ENCODE measurements around the gene POLN. TPM values are rescaled to one million over a fixed set of nuclear protein-coding genes. Genes with fewer than 3 reads are reported as not detected.

POLN gene
- total RNA-seq, 2 experiments from 2014 or later = 2.4 to 2.5 TPM

- ChIA-PET POLR2A (no interaction called here), CTCF (interaction anchor here (0.9 kb wide), 1 partner anchor 15 kb away, joined by 3 read pairs; no protein-coding TSS in a partner anchor)
- Mint-ChIP-seq H3K27me3 (ENCODE audit: low read depth) (no peaks in the 10 kb centered on the region), H3K4me3 (no peak overlapping the region), H3K4me1 (ENCODE audit: low read depth) (no peaks in the 10 kb centered on the region), H3K27ac (no peak overlapping the region), H3K9me3 (ENCODE audit: insufficient read depth) (no peaks in the 10 kb centered on the region), H3K36me3 (ENCODE audit: low read depth) (no peaks in the 10 kb centered on the region)
- ATAC-seq (no peak), DNase-seq (no peak)
These were observed 24.9 kb upstream of the POLN start for GRCh38 chr4:2266821-2267220.

- ATAC-seq = no peak
- no peak overlapping the region for H3K27ac Mint-ChIP-seq
- H3K36me3 Mint-ChIP-seq (ENCODE audit: low read depth) = no peaks in the 10 kb centered on the region
- POLR2A ChIA-PET = interaction anchor here (1.0 kb wide), 1 partner anchor 24 kb away, joined by 4 read pairs; the partner anchor contains the start of genes HAUS3 and POLN
- H3K27me3 Mint-ChIP-seq (ENCODE audit: low read depth) = no peaks in the 10 kb centered on the region
- CTCF ChIA-PET = interaction anchor here (0.9 to 1.3 kb wide), 2 partner anchors 16 to 25 kb away, joined by 3 read pairs; no protein-coding TSS in a partner anchor
- no peak for DNase-seq
- H3K9me3 Mint-ChIP-seq (ENCODE audit: insufficient read depth) = no peaks in the 10 kb centered on the region
- H3K4me1 Mint-ChIP-seq (ENCODE audit: low read depth) = no peaks in the 10 kb centered on the region
- no peak overlapping the region for H3K4me3 Mint-ChIP-seq
These were observed 24.3 kb upstream of the POLN start for GRCh38 chr4:2266181-2266580.

- ChIA-PET CTCF (interaction anchor here (1.3 to 1.6 kb wide), 2 partner anchors 25 to 46 kb away, joined by 3 to 4 read pairs; no protein-coding TSS in a partner anchor), POLR2A (interaction anchor here (1.0 kb wide), 1 partner anchor 23 kb away, joined by 4 read pairs; the partner anchor contains the start of genes HAUS3 and POLN)
- H3K27me3 Mint-ChIP-seq (ENCODE audit: low read depth) = no peaks in the 10 kb centered on the region
- ATAC-seq (no peak), DNase-seq (no peak)
- no peak overlapping the region for H3K27ac Mint-ChIP-seq
- no peaks in the 10 kb centered on the region for H3K9me3 Mint-ChIP-seq (ENCODE audit: insufficient read depth)
- H3K36me3 Mint-ChIP-seq (ENCODE audit: low read depth) = no peaks in the 10 kb centered on the region
- no peaks in the 10 kb centered on the region for H3K4me1 Mint-ChIP-seq (ENCODE audit: low read depth)
- no peak overlapping the region for H3K4me3 Mint-ChIP-seq
These were observed 23.5 kb upstream of the POLN start for GRCh38 chr4:2265113-2266110.

- no peak overlapping the region for H3K27ac Mint-ChIP-seq
- no peaks in the 10 kb centered on the region for H3K27me3 Mint-ChIP-seq (ENCODE audit: low read depth)
These were observed 22.6 kb upstream of the POLN start for GRCh38 chr4:2264481-2265041.

GRCh38 chr4:2263926-2264321, 22.0 kb upstream of the POLN start:
- Mint-ChIP-seq H3K27ac (peak overlapping the region; percentile 55), H3K4me3 (no peak overlapping the region), H3K9me3 (ENCODE audit: insufficient read depth) (no peaks in the 10 kb centered on the region), H3K36me3 (ENCODE audit: low read depth) (no peaks in the 10 kb centered on the region), H3K4me1 (ENCODE audit: low read depth) (no peaks in the 10 kb centered on the region), H3K27me3 (ENCODE audit: low read depth) (no peaks in the 10 kb centered on the region)
- ChIA-PET POLR2A (interaction anchor here (1.0 kb wide), 1 partner anchor 22 kb away, joined by 3 read pairs; no protein-coding TSS in a partner anchor), CTCF (interaction anchor here (1.6 kb wide), 1 partner anchor 44 kb away, joined by 4 read pairs; no protein-coding TSS in a partner anchor)
- no peak for DNase-seq
- ATAC-seq = no peak

More at GRCh38 chr4:2264481-2265041, 22.6 kb upstream of the POLN start:
- POLR2A ChIA-PET = no interaction called here
- CTCF ChIA-PET = interaction anchor here (1.6 kb wide), 1 partner anchor 45 kb away, joined by 4 read pairs; no protein-coding TSS in a partner anchor
- Mint-ChIP-seq H3K36me3 (ENCODE audit: low read depth) (no peaks in the 10 kb centered on the region), H3K4me3 (no peak overlapping the region), H3K4me1 (ENCODE audit: low read depth) (no peaks in the 10 kb centered on the region), H3K9me3 (ENCODE audit: insufficient read depth) (no peaks in the 10 kb centered on the region)
- ATAC-seq = no peak
- no peak for DNase-seq

- peak overlapping the region; percentile 69 for H3K4me3 Mint-ChIP-seq
- H3K36me3 Mint-ChIP-seq (ENCODE audit: low read depth) = no peaks in the 10 kb centered on the region
- DNase-seq (no peak), ATAC-seq (no peak)
- no peaks in the 10 kb centered on the region for H3K9me3 Mint-ChIP-seq (ENCODE audit: insufficient read depth)
- CTCF ChIA-PET = interaction anchor here (0.8 to 1.7 kb wide), 5 partner anchors 19 to 150 kb away, joined by 3 to 7 read pairs (median 5); partner anchors contain the start of genes HAUS3 and POLN
- H3K27me3 Mint-ChIP-seq (ENCODE audit: low read depth) = no peaks in the 10 kb centered on the region
- H3K4me1 Mint-ChIP-seq (ENCODE audit: low read depth) = no peaks in the 10 kb centered on the region
- peak overlapping the region; percentile 83 for H3K27ac Mint-ChIP-seq
- POLR2A ChIA-PET = interaction anchor here (0.8 to 1.5 kb wide), 4 partner anchors 14 to 21 kb away, joined by 3 to 8 read pairs (median 3); no protein-coding TSS in a partner anchor
These were observed 21.0 kb upstream of the POLN start for GRCh38 chr4:2262944-2263250.

GRCh38 chr4:2262145-2262943, 20.4 kb upstream of the POLN start:
- Mint-ChIP-seq H3K4me3 (peak overlapping the region; percentile 69), H3K4me1 (ENCODE audit: low read depth) (no peaks in the 10 kb centered on the region), H3K27ac (peak overlapping the region; percentile 83), H3K36me3 (ENCODE audit: low read depth) (no peaks in the 10 kb centered on the region), H3K9me3 (ENCODE audit: insufficient read depth) (no peaks in the 10 kb centered on the region), H3K27me3 (ENCODE audit: low read depth) (no peaks in the 10 kb centered on the region)
- DNase-seq = peak; percentile 99
- ATAC-seq = peak; percentile 95
- ChIA-PET POLR2A (interaction anchor here (0.8 to 1.5 kb wide), 9 partner anchors 9 to 206 kb away, joined by 3 to 27 read pairs (median 4); partner anchors contain the start of genes HAUS3, POLN and RNF4), CTCF (interaction anchor here (0.6 to 1.7 kb wide), 10 partner anchors 18 to 151 kb away, joined by 3 to 7 read pairs (median 4); partner anchors contain the start of genes HAUS3 and POLN)

GRCh38 chr4:2261853-2262144, 19.9 kb upstream of the POLN start, which contains the start of gene MXD4:
MXD4 (minus strand) TSS chr4:2262109; CDS start chr4:2261980, 129 bp downstream.
- Mint-ChIP-seq H3K4me1 (ENCODE audit: low read depth) (no peaks in the 10 kb centered on the region), H3K36me3 (ENCODE audit: low read depth) (no peaks in the 10 kb centered on the region), H3K4me3 (peak within 1 kb of the TSS; percentile 70), H3K27me3 (ENCODE audit: low read depth) (no peaks in the 10 kb centered on the region), H3K9me3 (ENCODE audit: insufficient read depth) (no peaks in the 10 kb centered on the region), H3K27ac (peak within 1 kb of the TSS; percentile 83)
- DNase-seq (no peak), ATAC-seq (no peak)
- ChIA-PET POLR2A (interaction anchor here (0.9 to 1.5 kb wide), 7 partner anchors 10 to 207 kb away, joined by 4 to 27 read pairs (median 6); partner anchors contain the start of genes HAUS3, POLN and RNF4), CTCF (interaction anchor here (0.9 to 1.7 kb wide), 7 partner anchors 18 to 151 kb away, joined by 3 to 7 read pairs (median 4); partner anchors contain the start of genes HAUS3 and POLN)

- CTCF ChIA-PET = interaction anchor here (1.0 to 1.6 kb wide), 4 partner anchors 19 to 152 kb away, joined by 3 to 6 read pairs (median 4); partner anchors contain the start of genes HAUS3 and POLN
- ATAC-seq = peak; percentile 12
- no peaks in the 10 kb centered on the region for H3K27me3 Mint-ChIP-seq (ENCODE audit: low read depth)
- H3K27ac Mint-ChIP-seq = peak overlapping the region; percentile 30
- POLR2A ChIA-PET = interaction anchor here (1.3 kb wide), 2 partner anchors 20 to 21 kb away, joined by 4 to 27 read pairs; partner anchors contain the start of genes HAUS3 and POLN
- DNase-seq = peak; percentile 63
- peak overlapping the region; percentile 70 for H3K4me3 Mint-ChIP-seq
- no peaks in the 10 kb centered on the region for H3K36me3 Mint-ChIP-seq (ENCODE audit: low read depth)
- no peaks in the 10 kb centered on the region for H3K9me3 Mint-ChIP-seq (ENCODE audit: insufficient read depth)
- no peaks in the 10 kb centered on the region for H3K4me1 Mint-ChIP-seq (ENCODE audit: low read depth)
These were observed 19.4 kb upstream of the POLN start for GRCh38 chr4:2261110-2261852.

- ChIA-PET POLR2A (no interaction called here), CTCF (interaction anchor here (1.0 to 1.4 kb wide), 2 partner anchors 19 to 152 kb away, joined by 3 to 4 read pairs; partner anchors contain the start of genes HAUS3 and POLN)
- Mint-ChIP-seq H3K4me3 (peak overlapping the region; percentile 70), H3K4me1 (ENCODE audit: low read depth) (no peaks in the 10 kb centered on the region), H3K9me3 (ENCODE audit: insufficient read depth) (no peaks in the 10 kb centered on the region), H3K27ac (peak overlapping the region; percentile 30), H3K27me3 (ENCODE audit: low read depth) (no peaks in the 10 kb centered on the region), H3K36me3 (ENCODE audit: low read depth) (no peaks in the 10 kb centered on the region)
- no peak for ATAC-seq
- DNase-seq = no peak
These were observed 18.6 kb upstream of the POLN start for GRCh38 chr4:2260344-2261109.

Measured in activated CD8-positive, alpha-beta T cell treated with anti-CD3 and anti-CD28 coated beads, Interleukin-2, amount 10 ng/mL, durations not matched to agents 7 days and 5 days (primary cell).